CD14-positive monocyte (primary cell): Measurements from ENCODE around the gene MAPK1. TPM values are rescaled to one million over a fixed set of nuclear protein-coding genes. Genes with fewer than 3 reads are reported as not detected.

Source experiments
- DNase-seq, 3 donors: peaks; one replicate each; pipeline ENCODE4 v3.0.0-alpha.2; 2011 to 2022
- H2AFZ ChIP-seq: 2 replicates; pipeline ENCODE4 v1.6.0; 2012; ENCODE audit warnings: mild to moderate bottlenecking, low read depth, low read length, inconsistent platforms; ENCODE audit not compliant: insufficient read depth, poor library complexity, severe bottlenecking
- H3K27ac ChIP-seq, 2 donors: 1 replicate in 1 of 2; 2 replicates in 1 of 2; pipeline ENCODE4 v1.5.1; 2012 to 2013; ENCODE audit warnings: low read length in 2 of 2, control low read depth in 1 of 2, inconsistent platforms in 1 of 2, low read depth in 1 of 2, mild to moderate bottlenecking in 1 of 2
- H3K27me3 ChIP-seq, 2 donors: one replicate each; pipeline versions ENCODE4 v1.6.0 to v1.6.1; 2011 to 2013; ENCODE audit warnings: low read length in 2 of 2; ENCODE audit not compliant: control insufficient read depth in 2 of 2, insufficient read depth in 2 of 2
- H3K36me3 ChIP-seq, 2 donors: replicated peaks in 1 of 2; 1 replicate in 1 of 2; 2 replicates in 1 of 2; pipeline versions ENCODE4 v1.5.1 to v1.6.1; 2012 to 2013; ENCODE audit warnings: low read length in 2 of 2, control low read depth in 1 of 2, inconsistent platforms in 1 of 2, mild to moderate bottlenecking in 1 of 2; ENCODE audit not compliant: insufficient read depth in 2 of 2, control insufficient read depth in 1 of 2
- H3K4me1 ChIP-seq, 2 donors: 1 replicate in 1 of 2; 2 replicates in 1 of 2; pipeline versions ENCODE4 v1.5.1 to v1.6.1; 2012 to 2013; ENCODE audit warnings: low read length in 2 of 2, control low read depth in 1 of 2, inconsistent platforms in 1 of 2, mild to moderate bottlenecking in 1 of 2, moderate library complexity in 1 of 2; ENCODE audit not compliant: insufficient read depth in 2 of 2, control insufficient read depth in 1 of 2
- H3K4me2 ChIP-seq: replicated peaks from 2 replicates; pipeline ENCODE3; 2012; ENCODE audit warnings: low read length, moderate library complexity, mild to moderate bottlenecking; ENCODE audit not compliant: poor library complexity, severe bottlenecking; ENCODE audit errors: extremely low read depth
- H3K4me3 ChIP-seq, 3 experiments: fragments of 200-600 bp in 1 of 3; sonication (generic) in 1 of 3; replicated peaks in 1 of 3; 1 replicate in 2 of 3; 2 replicates in 1 of 3; pipeline ENCODE4 v1.5.1; 2011 to 2013; ENCODE audit warnings: low read length in 3 of 3, mild to moderate bottlenecking in 3 of 3, control low read depth in 2 of 3, low read depth in 2 of 3, inconsistent platforms in 1 of 3, moderate library complexity in 1 of 3
- H3K79me2 ChIP-seq: 2 replicates; pipeline ENCODE4 v1.6.0; 2012; ENCODE audit warnings: mild to moderate bottlenecking, control low read depth, inconsistent platforms, low read length, moderate library complexity; ENCODE audit not compliant: insufficient read depth
- H3K9ac ChIP-seq: 2 replicates; pipeline ENCODE4 v1.6.0; 2017; ENCODE audit warnings: low read length, mild to moderate bottlenecking; ENCODE audit not compliant: insufficient read depth, poor library complexity, severe bottlenecking
- H3K9me3 ChIP-seq, 2 donors: replicated peaks in 1 of 2; 1 replicate in 1 of 2; 2 replicates in 1 of 2; pipeline versions ENCODE4 v1.5.1 to v1.6.1; 2012 to 2013; ENCODE audit warnings: low read length in 2 of 2, control low read depth in 1 of 2; ENCODE audit not compliant: control insufficient read depth in 1 of 2, insufficient read depth in 1 of 2
- H4K20me1 ChIP-seq: 2 replicates; pipeline ENCODE4 v1.6.0; 2012; ENCODE audit warnings: mild to moderate bottlenecking, low read length, control low read depth, moderate library complexity; ENCODE audit not compliant: insufficient read depth
- H3K27ac Mint-ChIP-seq, 7 donors: one replicate each; pipeline ENCODE4 v1.8.0; 2020; ENCODE audit warnings: mild to moderate bottlenecking in 7 of 7, mixed read lengths in 7 of 7, moderate library complexity in 6 of 7, inconsistent platforms in 2 of 7
- H3K27me3 Mint-ChIP-seq, 3 donors: one replicate each; pipeline ENCODE4 v1.8.0; 2021 to 2022; ENCODE audit warnings: low read depth in 3 of 3, mild to moderate bottlenecking in 3 of 3, mixed read lengths in 3 of 3, moderate library complexity in 3 of 3, inconsistent platforms in 1 of 3
- H3K36me3 Mint-ChIP-seq, 2 donors: one replicate each; pipeline ENCODE4 v1.8.0; 2020; ENCODE audit warnings: mixed read lengths in 2 of 2, inconsistent platforms in 1 of 2, mild to moderate bottlenecking in 1 of 2
- H3K4me1 Mint-ChIP-seq: one replicate; pipeline ENCODE4 v1.8.0; 2020; ENCODE audit warnings: mild to moderate bottlenecking, mixed read lengths
- H3K4me3 Mint-ChIP-seq, 2 donors: one replicate each; pipeline ENCODE4 v1.8.0; 2020; ENCODE audit warnings: mild to moderate bottlenecking in 2 of 2, mixed read lengths in 2 of 2, moderate library complexity in 1 of 2
- H3K9me3 Mint-ChIP-seq, 7 donors: one replicate each; pipeline ENCODE4 v1.8.0; 2020 to 2022; ENCODE audit warnings: mixed read lengths in 7 of 7, mild to moderate bottlenecking in 6 of 7, moderate library complexity in 6 of 7, inconsistent platforms in 2 of 7
- WGBS: methylation state at CpG from one replicate; pipeline ENCODE4 v1.1.5; 2013; ENCODE audit warnings: missing lambda C conversion rate; ENCODE audit not compliant: insufficient coverage; 5-methylcytosine and 5-hydroxymethylcytosine counted together
- intact Hi-C, 2 donors: fragments of 100-400 bp; cut with micrococcal nuclease; formaldehyde crosslinking; loops; one replicate each; pipeline versions ENCODE4 v1.15.0 to v1.15.1; 2023
- polyA plus RNA-seq, 3 donors: library from polyadenylated mRNA; depleted of rRNA in 1 of 3; unstranded in 2 of 3; stranded (reverse) in 1 of 3; fragments of 300-500 nt in 2 of 3; fragments of >200 nt in 1 of 3; fragmentation: Illumina TruSeq in 2 of 3; gene quantifications; 1 replicate in 2 of 3; 2 replicates in 1 of 3; pipeline ENCODE4 v1.2.3, GENCODE V29; 2012 to 2021
- TF ChIP-seq, protein P1 (sequence below): fragments of 200-600 bp; IDR thresholded peaks from one replicate; pipeline ENCODE4 v1.8.0; 2022; ENCODE audit warnings: antibody characterized with exemption, mild to moderate bottlenecking

Gene MAPK1
- polyA plus RNA-seq, 3 donors: 47.0 to 148 (median 118) TPM

DNA sequence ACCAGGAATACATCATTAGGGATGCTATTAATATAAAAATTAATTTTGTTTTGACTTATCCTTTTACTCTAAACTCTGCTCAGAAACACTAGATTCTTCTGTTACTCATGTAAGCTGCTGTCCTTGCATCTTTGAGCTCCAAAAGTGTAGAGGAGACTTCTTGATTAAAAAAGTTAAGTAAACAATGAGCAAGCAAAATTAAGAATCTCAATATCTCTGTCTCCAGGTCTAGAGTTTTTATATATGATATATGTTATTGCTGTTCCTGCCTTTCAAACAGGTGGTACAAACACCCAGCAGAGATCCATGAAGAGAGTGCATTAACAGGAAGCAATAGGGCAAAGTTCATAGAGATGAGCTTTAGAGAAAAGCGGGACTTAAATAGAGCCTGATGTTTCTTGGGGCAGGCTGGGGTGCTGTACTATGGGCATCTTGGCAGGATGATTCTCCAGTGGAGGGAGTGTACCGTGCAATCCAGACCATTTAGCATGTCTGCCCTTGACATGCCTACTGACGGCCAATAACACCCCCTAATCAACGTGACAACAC, 6.9 kb downstream of the MAPK1 start:
- H3K9me3 ChIP-seq: no peaks in the 10 kb centered on the region
- Mint-ChIP-seq H3K4me1 (peaks cover 95% of the 10 kb centered on the region), H3K27me3 (peaks cover 0 to 2% (median 0%) of the 10 kb centered on the region in 3 donors), H3K27ac (peak overlapping the region; percentile 85 to 96 (median 91)), H3K36me3 (peaks cover 5 to 15% of the 10 kb centered on the region in 2 donors), H3K9me3 (no peaks in the 10 kb centered on the region), H3K4me3 (no peak overlapping the region)
- peaks cover 94 to 100% of the 10 kb centered on the region in 2 donors for H3K4me1 ChIP-seq
- no peaks in the 10 kb centered on the region for H3K27me3 ChIP-seq
- peaks cover 100% of the 10 kb centered on the region for H3K79me2 ChIP-seq
- H2AFZ ChIP-seq: no peak overlapping the region
- H4K20me1 ChIP-seq: peaks cover 100% of the 10 kb centered on the region
- H3K9ac ChIP-seq: no peak overlapping the region
- H3K4me2 ChIP-seq: peak overlapping the region; percentile 65
- H3K4me3 ChIP-seq: peak overlapping the region in 1 of 3 experiments; percentile 55
- no peaks in the 10 kb centered on the region for H3K36me3 ChIP-seq
- intact Hi-C loops: loop anchor here in 1 of 2 donors (2.0 kb wide), 1 partner anchor 46 kb away; no protein-coding TSS in a partner anchor
- WGBS: 93% methylated on average over 3 of the region's 4 CpGs
- TF ChIP-seq, protein P1, sequence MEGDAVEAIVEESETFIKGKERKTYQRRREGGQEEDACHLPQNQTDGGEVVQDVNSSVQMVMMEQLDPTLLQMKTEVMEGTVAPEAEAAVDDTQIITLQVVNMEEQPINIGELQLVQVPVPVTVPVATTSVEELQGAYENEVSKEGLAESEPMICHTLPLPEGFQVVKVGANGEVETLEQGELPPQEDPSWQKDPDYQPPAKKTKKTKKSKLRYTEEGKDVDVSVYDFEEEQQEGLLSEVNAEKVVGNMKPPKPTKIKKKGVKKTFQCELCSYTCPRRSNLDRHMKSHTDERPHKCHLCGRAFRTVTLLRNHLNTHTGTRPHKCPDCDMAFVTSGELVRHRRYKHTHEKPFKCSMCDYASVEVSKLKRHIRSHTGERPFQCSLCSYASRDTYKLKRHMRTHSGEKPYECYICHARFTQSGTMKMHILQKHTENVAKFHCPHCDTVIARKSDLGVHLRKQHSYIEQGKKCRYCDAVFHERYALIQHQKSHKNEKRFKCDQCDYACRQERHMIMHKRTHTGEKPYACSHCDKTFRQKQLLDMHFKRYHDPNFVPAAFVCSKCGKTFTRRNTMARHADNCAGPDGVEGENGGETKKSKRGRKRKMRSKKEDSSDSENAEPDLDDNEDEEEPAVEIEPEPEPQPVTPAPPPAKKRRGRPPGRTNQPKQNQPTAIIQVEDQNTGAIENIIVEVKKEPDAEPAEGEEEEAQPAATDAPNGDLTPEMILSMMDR: no peak
- DNase-seq: no peak
- peak overlapping the region; percentile 71 to 88 for H3K27ac ChIP-seq

DNA sequence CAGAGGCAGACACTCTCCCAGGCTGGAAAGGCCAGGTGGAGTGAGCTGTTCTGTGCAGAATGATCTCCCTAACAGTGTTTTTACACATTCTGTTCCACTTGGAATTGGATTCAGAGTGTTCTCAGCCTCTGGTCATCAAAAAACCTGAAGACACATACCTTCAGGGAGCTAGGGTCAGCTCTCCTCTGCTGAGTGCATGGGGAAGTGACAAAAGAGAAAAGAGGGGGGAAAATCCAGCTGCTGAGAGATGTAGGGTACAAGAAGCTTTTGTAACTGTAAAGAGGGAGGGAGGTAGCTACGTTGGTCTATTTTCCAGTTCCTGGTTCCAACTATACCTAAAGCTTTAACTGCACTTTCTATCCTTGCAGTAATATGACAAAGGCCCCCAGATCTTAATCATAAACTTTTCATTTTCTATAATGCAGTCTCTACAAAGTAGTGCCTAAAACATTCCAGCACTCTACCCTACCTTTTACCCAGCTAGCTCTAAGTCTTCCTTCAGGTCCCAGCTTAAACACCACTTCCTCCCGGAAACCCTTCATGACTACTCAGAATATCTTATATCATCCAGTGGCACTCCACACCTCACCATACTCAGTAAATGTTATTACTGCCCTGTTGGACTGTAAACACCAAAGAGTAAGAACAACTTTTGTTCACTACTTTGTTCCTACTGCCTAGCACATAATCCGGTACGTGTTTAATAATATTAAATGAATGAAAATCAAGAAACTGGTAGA, 9.2 kb downstream of the MAPK1 start:
- peak overlapping the region; percentile 56 to 68 for H3K4me3 Mint-ChIP-seq
- Histone ChIP-seq H3K27me3 (no peaks in the 10 kb centered on the region), H4K20me1 (peaks cover 100% of the 10 kb centered on the region), H3K36me3 (no peaks in the 10 kb centered on the region), H3K4me2 (peak overlapping the region; percentile 62), H3K9ac (peak overlapping the region; percentile 37), H3K79me2 (peaks cover 100% of the 10 kb centered on the region), H2AFZ (no peak overlapping the region), H3K9me3 (no peaks in the 10 kb centered on the region), H3K27ac (peak overlapping the region; percentile 56 to 85), H3K4me1 (peaks cover 77 to 83% of the 10 kb centered on the region in 2 donors), H3K4me3 (peak overlapping the region in 1 of 3 experiments; percentile 49)
- H3K27ac Mint-ChIP-seq: peak overlapping the region; percentile 88 to 98 (median 91)
- intact Hi-C loops: loop anchor here (5.0 kb wide), 2 partner anchors 36 to 84 kb away; no protein-coding TSS in a partner anchor
- H3K27me3 Mint-ChIP-seq: peaks cover 0 to 2% (median 0%) of the 10 kb centered on the region in 3 donors
- no peaks in the 10 kb centered on the region for H3K9me3 Mint-ChIP-seq
- peak in 2 of 3 donors; percentile 37 to 43 for DNase-seq
- H3K36me3 Mint-ChIP-seq: peaks cover 8 to 15% of the 10 kb centered on the region in 2 donors
- WGBS: 25% methylated on average over 1 of the region's 4 CpGs
- H3K4me1 Mint-ChIP-seq: peaks cover 87% of the 10 kb centered on the region
- TF ChIP-seq, protein P1: no peak
